SIG-M5 treated with dmso at 0.1 percent for 504 hours (cell line): ENCODE measurements around the gene MTHFR.

ENCODE experiments used
- DNase-seq: peaks from one replicate; lab custom pipeline; 2025; ENCODE audit not compliant: unreplicated experiment; lab: John Stamatoyannopoulos, UW

Gene MTHFR

GRCh38 chr1:11805422-11806306 lies at the start of gene MTHFR, which contains the start of gene CLCN6:
TSS of gene MTHFR (minus strand) at chr1:11805964. CDS start at chr1:11803116, 2,848 bp downstream.
TSS of gene CLCN6 (plus strand) at chr1:11806191. CDS start at chr1:11806263, 72 bp downstream.
- DNase-seq, result peak; percentile 97

DNA sequence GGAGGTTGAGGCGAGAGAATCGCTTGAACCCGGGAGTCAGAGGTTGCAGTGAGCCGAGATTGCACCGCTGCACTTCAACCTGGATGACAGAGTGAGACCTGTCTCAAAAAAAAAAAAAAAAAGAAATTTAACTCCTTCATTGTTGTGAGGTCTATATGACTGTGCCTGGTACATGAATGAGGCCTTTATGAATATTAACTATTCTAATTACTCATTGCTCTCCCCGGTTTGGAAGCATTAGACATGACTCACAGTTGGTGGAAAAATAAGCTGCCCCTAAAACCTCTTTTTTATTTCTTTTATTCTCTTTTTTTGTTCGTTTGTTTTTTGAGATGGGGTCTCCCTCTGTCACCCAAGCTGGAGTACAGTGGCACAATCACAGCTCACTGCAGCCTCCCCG lies 49.7 kb upstream of the MTHFR start:
- no peak for DNase-seq

DNA sequence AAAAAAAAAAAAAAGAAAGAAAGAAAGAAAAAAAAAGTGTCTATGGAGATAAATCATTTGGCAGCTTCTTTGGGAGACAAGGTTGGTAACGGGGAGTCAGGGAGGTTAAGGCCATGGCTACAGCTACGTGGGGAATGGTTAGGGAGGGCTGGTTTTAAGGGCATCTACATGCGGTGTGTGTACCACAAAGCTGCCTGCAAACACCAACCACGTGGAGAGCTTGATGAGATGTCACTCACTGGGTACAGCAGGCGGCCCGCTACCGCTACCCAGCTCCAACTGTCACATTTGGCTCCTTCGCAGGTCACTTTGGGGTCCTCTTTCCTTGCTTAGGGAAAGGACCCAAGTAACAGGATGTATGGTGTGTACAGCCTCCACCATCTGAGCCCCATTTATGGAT lies 48.8 kb upstream of the MTHFR start:
- no peak for DNase-seq

GRCh38 chr1:11851180-11851579 lies 45.4 kb upstream of the MTHFR start:
- DNase-seq, result peak; percentile 90

GRCh38 chr1:11850156-11850555 lies 44.4 kb upstream of the MTHFR start:
- no peak for DNase-seq

GRCh38 chr1:11848373-11848700 lies 42.6 kb upstream of the MTHFR start:
- no peak for DNase-seq

DNA sequence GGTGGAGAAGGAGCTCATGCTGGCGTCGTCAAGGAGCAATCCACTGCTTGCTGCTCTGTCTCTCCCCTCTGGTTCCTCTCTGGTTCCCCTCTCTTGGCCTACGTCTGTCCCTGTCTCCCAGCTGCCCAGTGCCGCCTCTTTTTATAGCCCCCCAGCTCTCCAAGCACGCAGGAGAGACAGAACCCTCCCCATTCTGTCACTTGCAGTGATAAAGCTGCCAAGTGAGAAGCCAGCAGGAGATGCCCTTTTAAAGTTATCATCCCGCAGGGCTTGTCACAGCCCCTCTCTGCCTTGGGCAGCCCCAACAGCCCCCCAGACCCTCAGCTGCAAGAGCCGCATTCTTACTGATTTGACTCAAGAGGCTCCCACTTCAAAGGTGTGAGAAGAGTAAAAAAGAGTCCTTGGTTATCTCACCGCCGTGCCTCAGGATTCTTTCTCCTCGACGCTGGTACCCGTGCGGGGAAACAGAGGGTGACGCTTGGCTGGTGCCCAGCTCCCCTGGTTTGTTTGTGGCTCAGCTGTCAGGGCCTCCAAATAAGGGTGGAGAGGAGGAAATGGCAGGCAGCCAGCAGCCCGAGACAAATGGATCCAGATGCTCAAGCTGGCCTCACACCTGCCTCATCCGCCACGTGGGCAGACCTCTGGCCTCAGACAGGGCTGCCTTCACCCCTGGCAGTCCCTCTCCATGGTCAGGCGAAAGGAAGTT lies 42.1 kb upstream of the MTHFR start, which contains the start of gene NPPA:
Gene NPPA, minus strand, starts transcription at position 117 of the 706 bp plus-strand sequence. Its CDS starts 99 bp downstream, at position 18.
- DNase-seq, result no peak

- no peak for DNase-seq
Observed at GRCh38 chr1:11845641-11846335, 40.0 kb upstream of the MTHFR start.

DNA sequence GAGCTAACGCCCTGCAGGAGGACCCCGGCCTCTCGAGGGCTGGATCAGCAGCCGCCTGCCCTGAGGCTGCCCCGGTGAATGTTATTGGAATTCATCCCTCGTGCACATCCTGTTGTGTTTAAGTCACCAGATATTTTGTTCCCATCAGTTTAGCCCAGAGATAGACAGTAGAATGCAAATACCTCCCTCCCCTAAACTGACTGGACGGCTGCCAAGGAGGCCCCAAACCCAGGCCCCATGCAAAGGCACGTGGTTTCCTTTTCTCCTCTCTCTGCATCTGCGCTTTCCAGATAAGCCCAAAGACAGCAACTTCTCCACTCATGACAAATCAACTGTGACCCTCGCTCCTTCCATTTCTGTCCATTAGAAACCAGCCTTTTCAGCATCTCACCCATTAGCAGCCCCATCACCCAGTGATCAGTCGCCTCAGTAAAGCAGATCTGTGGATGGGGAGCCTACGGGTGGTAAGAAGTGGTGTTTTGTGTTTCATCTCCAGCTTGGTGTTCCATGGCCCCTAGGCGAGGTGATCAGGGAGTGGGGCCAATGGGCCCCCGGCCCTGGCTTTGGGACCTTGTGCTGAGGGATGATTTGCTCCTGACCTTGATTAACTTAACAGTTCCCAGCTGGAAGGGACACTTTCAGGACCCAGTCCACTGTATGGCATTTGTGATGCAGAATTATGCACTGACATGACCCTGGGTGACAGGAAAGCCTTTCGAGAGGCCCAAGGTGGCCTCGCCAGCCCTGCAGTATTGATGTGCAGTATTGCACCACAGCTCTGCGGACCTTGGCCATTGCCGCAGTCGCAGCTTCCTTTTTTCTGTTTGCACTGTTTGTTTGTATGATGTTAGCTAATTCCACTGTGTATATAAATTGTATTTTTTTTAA lies 36.6 kb upstream of the MTHFR start:
- DNase-seq, result peak; percentile 15

- no peak for DNase-seq
Observed at GRCh38 chr1:11841245-11842153, 35.7 kb upstream of the MTHFR start.

- no peak for DNase-seq
Observed at GRCh38 chr1:11839727-11840705, 34.3 kb upstream of the MTHFR start.

DNA sequence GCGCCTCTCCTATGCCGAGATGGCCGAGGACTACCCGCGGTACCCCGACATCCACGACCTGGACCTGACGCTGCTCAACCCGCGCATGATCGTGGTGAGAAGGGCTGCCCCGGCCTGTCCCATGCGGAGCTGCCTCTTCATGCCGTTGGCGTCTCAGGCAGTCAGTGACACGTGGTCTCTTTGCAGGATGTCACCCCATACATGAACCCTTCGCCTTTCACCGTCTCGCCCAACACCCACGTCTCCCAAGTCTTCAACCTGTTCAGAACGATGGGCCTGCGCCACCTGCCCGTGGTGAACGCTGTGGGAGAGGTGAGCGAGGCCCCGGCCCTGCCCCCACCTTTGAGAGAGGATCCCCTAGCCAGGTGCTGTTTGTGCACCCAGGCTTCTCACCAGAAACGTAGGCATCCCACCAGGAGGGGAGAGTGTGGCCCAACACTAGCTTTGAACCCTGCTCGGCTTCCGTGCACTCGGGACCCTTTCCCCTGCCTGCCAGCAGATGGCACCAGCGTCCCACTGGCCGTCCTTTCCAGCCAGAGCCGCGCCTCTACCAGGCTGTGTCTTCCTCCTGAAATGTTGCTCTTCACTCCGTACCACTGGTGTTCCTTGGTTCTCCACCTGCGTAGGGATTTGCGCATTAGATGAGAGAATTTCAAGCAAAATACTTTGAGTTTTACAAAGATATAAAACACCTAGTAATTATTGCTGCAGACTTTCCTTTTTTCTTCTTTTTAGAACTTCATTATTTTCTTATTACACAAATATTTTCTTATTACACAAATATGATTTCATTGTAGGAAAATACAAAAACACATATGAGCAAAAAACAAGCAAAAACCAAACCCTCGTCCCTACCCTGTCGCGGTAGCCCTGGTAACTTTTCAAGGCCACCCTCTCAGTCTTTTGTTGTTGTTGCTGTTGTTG lies 32.8 kb upstream of the MTHFR start:
- DNase-seq, result peak; percentile 42

GRCh38 chr1:11837767-11838348 lies 32.1 kb upstream of the MTHFR start:
- DNase-seq, result no peak

- no peak for DNase-seq
Observed at GRCh38 chr1:11836955-11837766, 31.4 kb upstream of the MTHFR start.

DNA sequence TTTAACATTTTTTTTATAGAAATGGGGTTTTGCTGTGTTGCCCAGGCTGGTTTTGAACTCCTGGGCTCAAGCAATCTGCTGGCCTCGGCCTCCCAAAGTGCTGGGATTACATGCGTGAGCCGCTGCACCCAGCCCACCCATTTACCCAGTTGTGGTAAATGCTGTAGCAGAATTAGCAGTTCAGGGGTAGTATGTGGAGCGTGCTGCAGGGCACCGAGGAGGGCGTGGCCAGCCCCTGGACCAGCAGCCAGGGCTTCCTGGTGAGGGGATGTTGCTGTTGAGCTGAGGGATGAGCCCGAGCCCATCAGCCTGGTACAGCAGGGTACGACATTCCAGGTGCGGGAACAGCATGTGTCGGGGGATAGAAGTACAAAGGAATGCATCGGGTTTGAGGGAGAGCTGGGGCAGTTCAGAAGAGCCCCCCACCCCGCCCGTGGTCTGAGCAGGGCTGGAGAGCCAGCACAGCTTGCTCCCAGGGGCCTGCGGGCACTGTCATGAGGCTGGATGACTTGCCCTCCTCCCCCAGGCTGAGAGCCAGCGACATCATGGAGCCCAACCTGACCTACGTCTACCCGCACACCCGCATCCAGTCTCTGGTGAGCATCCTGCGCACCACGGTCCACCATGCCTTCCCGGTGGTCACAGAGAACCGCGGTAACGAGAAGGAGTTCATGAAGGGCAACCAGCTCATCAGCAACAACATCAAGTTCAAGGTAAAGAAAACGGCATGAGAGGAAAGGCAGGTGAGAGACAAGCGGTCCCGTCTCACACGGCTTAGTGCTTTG lies 29.9 kb upstream of the MTHFR start:
- DNase-seq, result no peak
